LNCaP clone FGC (cell line): ENCODE measurements around the gene BRK1.
"Not testable (repeated sequence)": the region's sequence is repeated elsewhere in the genome, so short reads cannot be mapped to it uniquely, and the experiment has no call there.

ENCODE experiments used
- DNase-seq: peaks from one replicate; pipeline ENCODE4 v3.0.0-alpha.2; 2011; ENCODE audit warnings: low read depth
- H3K4me3 ChIP-seq: 2 replicates; pipeline ENCODE4 v1.5.1; 2011; ENCODE audit warnings: mild to moderate bottlenecking, low read depth, low read length, control low read depth
- TF ChIP-seq, protein P1 (sequence below): IDR thresholded peaks from 2 replicates; pipeline ENCODE4 v1.5.1; 2012; ENCODE audit warnings: mild to moderate bottlenecking; ENCODE audit not compliant: control insufficient read depth, insufficient read depth; ENCODE audit errors: extremely low read depth

BRK1 gene

DNA sequence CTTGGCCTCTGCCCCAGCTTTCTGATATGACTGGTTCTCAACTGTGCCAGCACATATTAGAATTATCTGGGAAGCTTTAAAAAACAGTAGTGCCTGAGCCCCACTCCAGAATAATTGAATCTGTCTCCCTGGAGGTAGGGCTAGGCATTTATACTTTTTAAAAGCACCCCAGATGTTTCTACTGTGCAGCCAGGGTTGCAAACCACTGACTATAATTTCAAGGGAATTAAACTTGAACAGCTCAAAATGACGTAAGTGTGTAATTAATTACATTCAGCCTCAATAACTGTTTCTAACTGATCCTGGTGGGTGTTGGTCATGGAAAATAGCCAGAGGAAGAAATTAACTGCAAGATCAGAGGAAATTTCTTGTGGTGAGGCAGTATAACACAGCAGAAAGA, 44.9 kb downstream of the BRK1 start:
- TF ChIP-seq, protein P1, sequence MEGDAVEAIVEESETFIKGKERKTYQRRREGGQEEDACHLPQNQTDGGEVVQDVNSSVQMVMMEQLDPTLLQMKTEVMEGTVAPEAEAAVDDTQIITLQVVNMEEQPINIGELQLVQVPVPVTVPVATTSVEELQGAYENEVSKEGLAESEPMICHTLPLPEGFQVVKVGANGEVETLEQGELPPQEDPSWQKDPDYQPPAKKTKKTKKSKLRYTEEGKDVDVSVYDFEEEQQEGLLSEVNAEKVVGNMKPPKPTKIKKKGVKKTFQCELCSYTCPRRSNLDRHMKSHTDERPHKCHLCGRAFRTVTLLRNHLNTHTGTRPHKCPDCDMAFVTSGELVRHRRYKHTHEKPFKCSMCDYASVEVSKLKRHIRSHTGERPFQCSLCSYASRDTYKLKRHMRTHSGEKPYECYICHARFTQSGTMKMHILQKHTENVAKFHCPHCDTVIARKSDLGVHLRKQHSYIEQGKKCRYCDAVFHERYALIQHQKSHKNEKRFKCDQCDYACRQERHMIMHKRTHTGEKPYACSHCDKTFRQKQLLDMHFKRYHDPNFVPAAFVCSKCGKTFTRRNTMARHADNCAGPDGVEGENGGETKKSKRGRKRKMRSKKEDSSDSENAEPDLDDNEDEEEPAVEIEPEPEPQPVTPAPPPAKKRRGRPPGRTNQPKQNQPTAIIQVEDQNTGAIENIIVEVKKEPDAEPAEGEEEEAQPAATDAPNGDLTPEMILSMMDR: no peak
- no peak for DNase-seq
- H3K4me3 ChIP-seq: no peak overlapping the region

DNA sequence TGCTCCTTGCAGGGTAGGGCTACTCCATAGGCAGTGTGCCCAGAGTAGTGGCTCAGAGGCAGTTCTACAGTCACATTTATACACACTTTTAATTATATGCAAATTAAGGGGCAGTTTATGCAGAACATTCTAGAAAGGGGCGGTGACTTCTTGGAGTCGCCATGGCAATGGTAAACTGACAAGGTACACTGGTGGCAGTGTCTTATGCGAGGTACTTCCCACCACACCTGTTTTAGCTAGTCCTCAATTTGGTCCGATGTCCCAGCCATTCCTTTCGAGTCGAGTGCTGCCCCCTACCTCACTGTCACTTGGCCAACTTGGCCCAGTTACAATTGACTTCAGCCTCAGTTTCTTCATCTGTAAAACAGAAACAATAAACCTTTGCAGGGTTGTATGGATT, 45.5 kb downstream of the BRK1 start:
- TF ChIP-seq, protein P1: no peak
- no peak for DNase-seq
- no peak overlapping the region for H3K4me3 ChIP-seq

- no peak overlapping the region for H3K4me3 ChIP-seq
- DNase-seq: no peak
- TF ChIP-seq, protein P1: no peak
Observed at GRCh38 chr3:10162185-10162584, 46.7 kb downstream of the BRK1 start.

- H3K4me3 ChIP-seq: peak overlapping the region; percentile 68
- DNase-seq: not testable (repeated sequence)
Observed at GRCh38 chr3:10164201-10164545, 48.7 kb downstream of the BRK1 start.

- peak within 1 kb of the TSS; percentile 68 for H3K4me3 ChIP-seq
- TF ChIP-seq, protein P1: peak; percentile 77
- DNase-seq: peak; percentile 4
Observed at GRCh38 chr3:10164546-10165393, 49.3 kb downstream of the BRK1 start, which contains the start of gene IRAK2. IRAK2 (plus strand) TSS chr3:10164919; CDS start chr3:10164955, 36 bp downstream.

DNA sequence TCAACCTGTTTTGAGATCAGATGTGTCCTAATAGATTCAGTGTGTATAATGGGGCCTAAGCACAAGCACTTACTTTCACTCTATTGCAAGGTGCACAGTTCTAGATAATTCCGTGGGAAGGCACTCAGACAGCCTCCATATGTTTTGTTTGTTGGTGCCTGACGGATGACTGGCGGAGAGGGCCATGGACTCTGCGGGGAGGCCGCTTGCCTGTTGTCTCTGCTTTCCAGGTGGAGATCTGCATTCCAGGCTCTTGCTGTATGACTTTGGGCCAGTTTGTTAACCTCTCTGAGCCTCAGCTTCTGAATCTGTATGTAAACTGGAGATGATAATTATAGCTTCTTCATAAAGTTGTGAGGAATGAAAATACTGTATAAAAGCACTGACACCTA, 50.7 kb downstream of the BRK1 start:
- TF ChIP-seq, protein P1: no peak
- H3K4me3 ChIP-seq: no peak overlapping the region

GRCh38 chr3:10169000-10169496, 53.6 kb downstream of the BRK1 start:
- TF ChIP-seq, protein P1: no peak
- peak; percentile 14 for DNase-seq
- H3K4me3 ChIP-seq: no peak overlapping the region

More for the DNA sequence above, 50.7 kb downstream of the BRK1 start:
- no peak for DNase-seq
